ENCODE measurements around the gene RFNG. TPM values are rescaled to one million over a fixed set of nuclear protein-coding genes. Genes with fewer than 3 reads are reported as not detected.

Gene RFNG
- total RNA-seq, 1 donor from 2014 or later = 72.3 TPM

- no peaks in the 10 kb centered on the region for H3K27me3 ChIP-seq (ENCODE audit: control insufficient read depth, insufficient read depth, low read length)
- DNase-seq (ENCODE audit: low read depth) = no peak
- no peak overlapping the region for H3K4me3 ChIP-seq (ENCODE audit: low read depth, low read length)
- H3K36me3 ChIP-seq (ENCODE audit: control insufficient read depth, insufficient read depth, low read length) = peaks cover 4% of the 10 kb centered on the region
- TF ChIP-seq CTCF (IDR thresholded peaks at IDR 0.05; ENCODE audit: insufficient read depth, low read length, poor library complexity, severe bottlenecking) = no peak
These were observed 37.8 kb downstream of the RFNG start for GRCh38 chr17:82013772-82014321.

GRCh38 chr17:82013341-82013740 lies 38.3 kb downstream of the RFNG start:
- no peak for TF ChIP-seq CTCF (IDR thresholded peaks at IDR 0.05; ENCODE audit: insufficient read depth, low read length, poor library complexity, severe bottlenecking)
- no peak for DNase-seq (ENCODE audit: low read depth)
- H3K27me3 ChIP-seq (ENCODE audit: control insufficient read depth, insufficient read depth, low read length) = no peaks in the 10 kb centered on the region
- H3K4me3 ChIP-seq (ENCODE audit: low read depth, low read length) = no peak overlapping the region
- peaks cover 3% of the 10 kb centered on the region for H3K36me3 ChIP-seq (ENCODE audit: control insufficient read depth, insufficient read depth, low read length)

GRCh38 chr17:82012640-82013295 lies 38.8 kb downstream of the RFNG start:
- Histone ChIP-seq H3K27me3 (ENCODE audit: control insufficient read depth, insufficient read depth, low read length) (no peaks in the 10 kb centered on the region), H3K4me3 (ENCODE audit: low read depth, low read length) (no peak overlapping the region), H3K36me3 (ENCODE audit: control insufficient read depth, insufficient read depth, low read length) (no peaks in the 10 kb centered on the region)
- no peak for TF ChIP-seq CTCF (IDR thresholded peaks at IDR 0.05; ENCODE audit: insufficient read depth, low read length, poor library complexity, severe bottlenecking)
- no peak for DNase-seq (ENCODE audit: low read depth)

- DNase-seq (ENCODE audit: low read depth) = no peak
- H3K36me3 ChIP-seq (ENCODE audit: control insufficient read depth, insufficient read depth, low read length) = no peaks in the 10 kb centered on the region
- no peaks in the 10 kb centered on the region for H3K27me3 ChIP-seq (ENCODE audit: control insufficient read depth, insufficient read depth, low read length)
- H3K4me3 ChIP-seq (ENCODE audit: low read depth, low read length) = no peak overlapping the region
- no peak for TF ChIP-seq CTCF (IDR thresholded peaks at IDR 0.05; ENCODE audit: insufficient read depth, low read length, poor library complexity, severe bottlenecking)
These were observed 39.4 kb downstream of the RFNG start for GRCh38 chr17:82012261-82012639.

GRCh38 chr17:82011617-82012187 lies 39.9 kb downstream of the RFNG start:
- no peak for DNase-seq (ENCODE audit: low read depth)
- H3K36me3 ChIP-seq (ENCODE audit: control insufficient read depth, insufficient read depth, low read length) = no peaks in the 10 kb centered on the region
- no peaks in the 10 kb centered on the region for H3K27me3 ChIP-seq (ENCODE audit: control insufficient read depth, insufficient read depth, low read length)
- no peak overlapping the region for H3K4me3 ChIP-seq (ENCODE audit: low read depth, low read length)
- no peak for TF ChIP-seq CTCF (IDR thresholded peaks at IDR 0.05; ENCODE audit: insufficient read depth, low read length, poor library complexity, severe bottlenecking)
